HepG2 (cell line): ENCODE data around the gene PTPN3. TPM values are rescaled to one million over a fixed set of nuclear protein-coding genes. Genes with fewer than 3 reads are reported as not detected.

Source experiments
- CENPX ChIP-seq: sonication (generic); formaldehyde crosslinking; IDR thresholded peaks from 2 replicates; pipeline ENCODE4 v1.9.0; 2021; ENCODE audit warnings: mild to moderate bottlenecking, missing genetic modification reagents, moderate library complexity
- EEA1 ChIP-seq: sonication (generic); formaldehyde crosslinking; IDR thresholded peaks from 2 replicates; pipeline ENCODE4 v1.5.1; 2020; ENCODE audit warnings: mild to moderate bottlenecking, missing genetic modification reagents, borderline replicate concordance
- ELF1 ChIP-seq: sonication (generic); formaldehyde crosslinking; IDR thresholded peaks from 2 replicates; pipeline ENCODE4 v1.4.0; 2020; ENCODE audit warnings: missing genetic modification reagents
- GTF2F1 ChIP-seq: fragments of 150-350 bp; IDR thresholded peaks from 2 replicates; pipeline ENCODE4 v1.6.1; 2014; ENCODE audit warnings: low read length
- HCFC1 ChIP-seq: fragments of 150-350 bp; IDR thresholded peaks from 2 replicates; pipeline ENCODE4 v1.6.1; 2014; ENCODE audit warnings: low read depth, low read length
- HIC2 ChIP-seq: sonication (generic); formaldehyde crosslinking; IDR thresholded peaks from 2 replicates; pipeline ENCODE4 v1.9.0; 2022; ENCODE audit warnings: low read depth, missing genetic modification reagents
- KDM5A ChIP-seq: fragments of 200-600 bp; sonication (generic); IDR thresholded peaks from 2 replicates; pipeline ENCODE4 v1.7.0; 2018; ENCODE audit warnings: antibody characterized with exemption, mild to moderate bottlenecking, low read length, borderline replicate concordance
- NFKB2 ChIP-seq: sonication (generic); formaldehyde crosslinking; IDR thresholded peaks from 2 replicates; pipeline ENCODE4 v1.4.0; 2020; ENCODE audit warnings: missing genetic modification reagents, borderline replicate concordance
- PRDM10 ChIP-seq: sonication (generic); formaldehyde crosslinking; IDR thresholded peaks from 2 replicates; pipeline ENCODE4 v1.4.0; 2020; ENCODE audit warnings: low read depth, missing genetic modification reagents
- ZBTB37 ChIP-seq: sonication (generic); formaldehyde crosslinking; IDR thresholded peaks from 2 replicates; pipeline ENCODE4 v1.4.0; 2020; ENCODE audit warnings: mild to moderate bottlenecking, missing genetic modification reagents
- ZNF160 ChIP-seq: sonication (generic); formaldehyde crosslinking; IDR thresholded peaks from 2 replicates; pipeline ENCODE4 v1.8.0; 2022; ENCODE audit warnings: mild to moderate bottlenecking, inconsistent platforms, missing genetic modification reagents
- ZNF670 ChIP-seq: sonication (generic); formaldehyde crosslinking; IDR thresholded peaks from 2 replicates; pipeline ENCODE4 v1.8.0; 2022; ENCODE audit warnings: mild to moderate bottlenecking, missing genetic modification reagents, borderline replicate concordance
- ZSCAN5A ChIP-seq: sonication (generic); formaldehyde crosslinking; IDR thresholded peaks from 2 replicates; pipeline ENCODE4 v1.8.0; 2022; ENCODE audit warnings: mild to moderate bottlenecking, missing genetic modification reagents, borderline replicate concordance
- polyA plus RNA-seq, 8 experiments: library from polyadenylated mRNA; depleted of rRNA in 3 of 8; stranded (reverse) in 7 of 8; unstranded in 1 of 8; fragments of >200 nt; fragmentation: Illumina TruSeq in 4 of 8; extraction: Trizol in 4 of 8; gene quantifications; 2 replicates each; pipeline versions ENCODE4 v1.2.1 to v1.2.3, GENCODE V29; 2011 to 2016; ENCODE audit warnings: low read depth in 4 of 8, missing spikeins in 1 of 8, mixed read lengths in 1 of 8; ENCODE audit not compliant: insufficient read depth in 1 of 8
- total RNA-seq, 5 experiments: library from RNA; depleted of rRNA; stranded (reverse); fragments of >200 nt; fragmentation: Illumina TruSeq; extraction: Trizol; gene quantifications; 2 replicates each; pipeline ENCODE4 v1.2.3, GENCODE V29; 2016; ENCODE audit warnings: low read depth in 1 of 5
- TF ChIP-seq, protein P1 (sequence below): sonication (generic); formaldehyde crosslinking; IDR thresholded peaks from 2 replicates; pipeline ENCODE4 v1.5.0; 2020; ENCODE audit warnings: missing genetic modification reagents

Gene PTPN3
- total and polyA plus RNA-seq, 2 of the 13 experiments (the other 11 are each of a cell fraction or from before 2014, with no cell fraction given) = 5.6 to 20.5 TPM

DNA sequence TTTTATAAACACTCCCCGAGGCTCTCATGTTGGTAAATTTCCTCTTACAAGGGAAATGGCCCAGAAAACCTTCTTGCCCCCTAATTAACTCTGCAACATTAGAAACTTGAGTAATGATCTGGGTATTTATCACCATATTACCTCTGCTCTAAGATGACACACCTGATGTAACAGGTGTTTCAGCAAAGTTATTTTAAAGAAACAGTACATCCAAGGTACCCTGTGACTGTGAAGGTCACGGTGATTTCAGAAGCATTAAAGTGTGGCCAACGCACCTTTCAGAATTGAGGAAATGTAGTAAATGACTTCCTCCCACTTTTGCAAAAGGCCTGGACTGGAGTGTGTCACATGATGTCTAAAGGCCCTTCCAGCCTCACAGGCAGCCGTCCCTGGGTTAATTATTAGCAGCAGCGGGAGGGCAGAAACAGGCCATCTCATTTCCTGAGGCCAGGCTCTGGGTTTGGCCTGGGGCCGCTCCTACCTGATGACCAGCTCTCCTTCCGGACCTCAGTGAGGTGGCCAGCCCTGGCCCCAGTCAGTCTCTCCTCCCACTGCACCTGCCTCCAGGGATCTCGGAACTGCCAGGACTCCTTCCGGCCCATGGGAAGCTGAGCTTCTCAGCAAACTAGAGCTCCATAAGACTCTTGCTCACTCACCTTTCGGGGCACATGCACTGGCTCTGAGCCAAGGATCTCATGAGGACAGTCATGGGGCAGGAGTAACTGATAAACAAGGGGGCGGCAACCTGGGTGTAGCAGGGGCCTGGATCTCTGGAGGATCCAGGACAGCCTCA is 20.7 kb downstream of the PTPN3 start (continued):
- TF ChIP-seq, protein P1, sequence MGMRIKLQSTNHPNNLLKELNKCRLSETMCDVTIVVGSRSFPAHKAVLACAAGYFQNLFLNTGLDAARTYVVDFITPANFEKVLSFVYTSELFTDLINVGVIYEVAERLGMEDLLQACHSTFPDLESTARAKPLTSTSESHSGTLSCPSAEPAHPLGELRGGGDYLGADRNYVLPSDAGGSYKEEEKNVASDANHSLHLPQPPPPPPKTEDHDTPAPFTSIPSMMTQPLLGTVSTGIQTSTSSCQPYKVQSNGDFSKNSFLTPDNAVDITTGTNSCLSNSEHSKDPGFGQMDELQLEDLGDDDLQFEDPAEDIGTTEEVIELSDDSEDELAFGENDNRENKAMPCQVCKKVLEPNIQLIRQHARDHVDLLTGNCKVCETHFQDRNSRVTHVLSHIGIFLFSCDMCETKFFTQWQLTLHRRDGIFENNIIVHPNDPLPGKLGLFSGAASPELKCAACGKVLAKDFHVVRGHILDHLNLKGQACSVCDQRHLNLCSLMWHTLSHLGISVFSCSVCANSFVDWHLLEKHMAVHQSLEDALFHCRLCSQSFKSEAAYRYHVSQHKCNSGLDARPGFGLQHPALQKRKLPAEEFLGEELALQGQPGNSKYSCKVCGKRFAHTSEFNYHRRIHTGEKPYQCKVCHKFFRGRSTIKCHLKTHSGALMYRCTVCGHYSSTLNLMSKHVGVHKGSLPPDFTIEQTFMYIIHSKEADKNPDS = peak; percentile 90
- TF ChIP-seq GTF2F1 (peak; percentile 75; the same call in 1 of the 2 replicates), ELF1 (CRISPR knock-in tag) (peak; percentile 83), PRDM10 (CRISPR knock-in tag) (0 out of 2 replicates have a peak, but pooled peaks have one; percentile 23), EEA1 (CRISPR knock-in tag) (no peak), HIC2 (0 out of 2 replicates have a peak, but pooled peaks have one; percentile 19), HCFC1 (0 out of 2 replicates have a peak, but pooled peaks have one; percentile 11), ZBTB37 (CRISPR knock-in tag) (no peak), NFKB2 (CRISPR knock-in tag) (peak; percentile 76; the same call in 1 of the 2 replicates), ZNF160 (CRISPR knock-in tag) (no peak), KDM5A (peak; percentile 47; the same call in 1 of the 2 replicates), ZSCAN5A (no peak), CENPX (CRISPR knock-in tag) (no peak), ZNF670 (CRISPR knock-in tag) (no peak)
